HG03571 (cell line): ENCODE results near the gene RAP1A.
"Not testable (repeated sequence)": the region's sequence is repeated elsewhere in the genome, so short reads cannot be mapped to it uniquely, and the experiment has no call there.

Source experiments
- ATAC-seq: cut with Tn5 transposase; IDR thresholded peaks from one replicate; pipeline ENCODE4 v1.9.1; 2021; ENCODE audit not compliant: unreplicated experiment

RAP1A gene

DNA sequence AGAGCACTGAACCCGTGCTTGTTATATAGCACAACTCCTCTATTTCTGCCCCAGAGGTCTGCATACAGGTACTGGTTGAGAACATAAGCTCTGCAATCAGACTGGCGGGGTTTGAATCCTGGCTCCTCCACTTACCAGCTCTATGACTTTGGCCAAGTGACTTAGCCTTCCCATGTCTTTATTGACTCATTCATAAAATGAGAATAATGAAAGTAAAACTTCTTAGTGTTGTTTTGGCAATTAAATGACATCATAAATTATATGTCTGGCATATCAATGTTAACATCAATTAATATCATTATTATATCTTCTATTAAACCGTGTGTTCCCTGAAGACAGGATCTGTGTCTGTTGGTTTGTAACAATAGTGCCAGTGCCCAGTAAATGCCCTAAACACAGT lies 115.3 kb downstream of the RAP1A start:
- no peak for ATAC-seq

DNA sequence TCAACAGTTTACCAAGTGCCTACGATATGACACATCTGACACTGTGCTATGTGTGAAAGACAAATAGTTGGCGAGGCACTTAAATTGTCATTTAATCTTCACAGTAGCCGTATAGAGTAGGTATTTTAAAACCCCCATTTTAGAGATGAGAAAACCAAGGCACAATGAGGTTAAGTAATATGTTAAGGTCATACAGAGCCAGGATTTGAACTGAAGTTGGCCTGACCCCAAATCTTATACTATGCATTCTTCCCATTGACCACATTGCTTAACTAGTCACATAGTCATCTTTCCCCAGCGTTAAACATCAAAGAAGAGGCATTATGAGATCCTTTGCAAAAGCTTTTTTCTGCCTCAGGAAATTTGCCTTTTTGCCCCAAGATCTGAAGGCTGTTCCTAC lies 115.7 kb downstream of the RAP1A start:
- no peak for ATAC-seq

DNA sequence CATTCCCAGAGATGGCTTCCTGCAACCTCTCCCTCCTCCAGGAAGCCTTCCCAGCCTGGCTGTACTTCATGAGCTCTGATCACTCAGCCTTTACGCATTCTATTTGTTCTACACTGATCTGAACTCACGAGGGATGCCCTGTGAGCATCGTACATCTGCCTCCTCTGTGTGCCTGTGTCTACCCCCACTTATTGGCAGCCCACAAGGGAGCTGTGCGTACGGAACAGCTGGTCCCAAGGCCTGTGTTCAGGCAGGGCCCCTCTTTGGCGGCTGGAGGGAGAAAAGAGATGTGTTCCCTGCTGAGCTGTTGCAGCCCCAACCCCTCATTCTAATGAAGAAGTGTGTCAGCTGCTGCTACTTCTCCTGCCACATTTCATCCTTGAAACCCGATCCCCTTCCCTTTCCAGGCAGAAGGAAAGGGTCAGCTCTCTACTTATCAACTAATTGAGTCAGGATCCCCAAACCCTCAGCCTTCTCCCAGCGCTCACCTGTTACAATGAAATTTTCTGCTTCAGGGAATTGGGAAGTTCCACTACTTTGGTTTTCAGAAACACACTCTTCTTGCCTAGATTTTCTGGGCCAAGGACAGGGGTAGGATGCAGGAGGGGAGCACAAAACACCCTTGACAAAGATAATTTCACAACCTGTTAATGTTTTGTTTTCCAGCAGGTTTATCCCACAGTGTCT lies 116.4 kb downstream of the RAP1A start:
- ATAC-seq = no peak

DNA sequence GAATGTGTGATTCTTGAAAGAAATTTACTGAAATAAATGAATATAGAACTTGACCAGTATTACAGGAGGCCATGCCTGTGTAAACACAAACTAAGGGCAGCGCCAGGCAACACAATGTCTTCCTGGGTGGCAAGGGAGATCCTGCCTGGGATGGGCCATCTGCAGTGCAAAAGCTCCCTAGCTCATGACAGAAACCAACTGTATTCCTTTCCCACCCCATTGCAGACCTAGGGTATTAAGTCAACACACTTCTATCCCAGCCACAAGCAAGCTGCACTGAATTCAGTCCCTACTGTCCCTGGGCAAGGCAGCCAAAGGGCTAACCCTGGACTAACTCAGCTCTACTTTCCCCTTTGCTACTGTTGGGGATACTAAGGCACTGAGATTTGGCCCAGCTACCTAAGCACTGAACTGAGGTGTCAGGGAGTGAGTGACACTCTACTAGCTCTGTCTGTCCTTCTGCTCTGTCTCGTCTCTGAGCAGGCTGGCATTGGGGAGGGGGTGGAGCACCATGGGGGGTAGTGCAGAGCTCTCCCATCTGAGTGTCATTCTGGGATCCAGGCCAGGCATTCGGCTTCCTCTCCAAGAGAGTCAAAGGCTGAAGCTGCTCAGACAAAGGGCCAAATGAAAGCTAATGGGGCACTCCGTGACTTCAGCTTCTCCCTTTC lies 117.1 kb downstream of the RAP1A start:
- no peak for ATAC-seq

DNA sequence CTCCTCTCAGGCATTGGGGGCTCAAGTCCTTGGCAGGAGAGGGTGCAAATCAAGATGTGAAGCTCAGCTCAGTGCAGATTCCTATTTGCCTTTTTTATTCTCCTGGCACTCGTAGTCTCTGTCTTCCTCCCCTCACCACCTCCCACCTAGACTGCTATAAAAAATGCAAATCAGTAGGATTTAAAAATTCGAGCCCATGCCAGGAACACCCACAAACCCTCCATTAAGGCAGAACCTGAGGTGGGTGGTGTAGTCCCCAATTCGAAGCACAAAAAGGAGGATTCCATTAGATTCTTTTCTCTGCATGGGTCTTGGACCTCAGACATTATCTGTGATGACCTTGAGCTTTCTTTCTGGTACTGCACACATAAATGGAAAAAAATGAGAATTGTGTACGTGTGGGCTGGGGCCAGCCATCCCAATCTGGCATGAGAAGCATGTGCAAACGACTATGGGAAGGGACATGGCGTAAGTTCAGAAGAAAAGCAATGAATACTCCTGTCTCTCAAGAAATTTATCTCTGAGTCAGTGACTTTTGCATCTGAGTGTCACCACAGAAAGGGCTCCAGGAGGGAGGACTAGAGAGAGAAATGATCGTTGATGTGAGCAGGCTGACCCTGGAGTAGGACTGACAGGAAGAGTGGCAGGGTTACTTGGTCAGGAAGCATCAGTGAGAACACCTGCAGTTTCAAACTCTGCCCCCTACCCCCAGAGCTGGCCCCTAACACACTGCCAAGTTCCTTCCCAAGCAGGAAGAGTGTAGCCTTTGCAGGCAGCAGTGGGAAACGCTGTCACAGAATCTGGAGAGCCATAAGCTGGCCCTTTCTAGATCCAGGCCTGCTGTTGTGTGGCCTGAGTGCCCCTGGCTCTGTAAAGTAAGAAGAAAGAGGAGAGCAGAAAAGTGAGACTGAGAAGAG lies 117.9 kb downstream of the RAP1A start:
- no peak for ATAC-seq

DNA sequence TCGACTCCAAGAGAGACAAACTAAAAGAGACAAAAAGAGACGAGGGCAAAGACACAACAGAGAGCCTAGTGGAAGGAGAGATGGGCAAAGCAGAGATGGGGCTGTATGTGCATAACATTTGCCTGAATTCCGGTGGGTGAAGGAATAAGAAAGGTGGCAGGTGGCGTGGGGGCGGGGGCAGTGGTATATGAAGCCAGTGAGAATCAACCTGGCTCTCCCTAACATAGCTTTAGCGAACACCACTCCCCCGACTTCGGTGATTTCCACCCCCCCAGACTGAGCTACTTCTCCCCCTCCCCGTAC lies 118.5 kb downstream of the RAP1A start:
- no peak for ATAC-seq

DNA sequence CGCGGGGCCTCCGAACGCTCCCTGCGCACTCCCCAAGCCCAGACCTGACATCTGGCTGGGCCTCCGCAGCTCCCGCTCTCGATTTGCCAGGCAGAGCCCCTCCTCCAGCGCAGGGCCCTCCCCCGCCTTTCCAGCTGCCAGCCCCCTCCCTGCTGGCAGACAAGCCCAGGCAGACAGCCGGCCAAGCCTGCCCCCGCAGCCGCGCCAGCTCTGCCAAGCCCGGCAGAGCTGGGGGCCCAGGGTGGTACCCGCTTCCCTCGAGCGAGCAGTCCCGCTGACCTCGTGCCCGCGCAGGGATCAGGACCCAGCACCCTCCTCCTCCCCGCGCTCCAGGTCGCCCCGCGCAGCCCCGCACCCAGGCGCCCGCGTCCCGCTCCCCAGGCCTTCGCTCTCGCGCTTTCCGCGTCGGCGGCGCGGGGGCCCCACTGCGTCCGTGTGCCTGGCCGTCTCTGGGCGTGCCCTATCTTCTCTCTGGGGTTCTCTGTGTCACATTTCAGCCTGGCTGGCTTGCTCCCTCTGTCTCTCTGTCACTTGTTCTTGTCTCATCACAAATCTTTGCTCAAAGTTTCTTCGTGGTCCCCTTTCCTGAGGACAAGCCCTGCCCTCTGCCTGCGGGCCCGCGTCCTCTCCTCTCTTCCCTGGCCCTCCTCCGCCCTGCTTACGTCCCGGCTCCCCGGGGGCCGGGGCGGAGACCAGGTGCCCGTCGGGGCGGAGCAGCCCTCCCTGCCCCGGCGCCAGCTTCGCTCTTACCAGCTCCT lies 119.0 kb downstream of the RAP1A start:
- peak; percentile 49 for ATAC-seq

DNA sequence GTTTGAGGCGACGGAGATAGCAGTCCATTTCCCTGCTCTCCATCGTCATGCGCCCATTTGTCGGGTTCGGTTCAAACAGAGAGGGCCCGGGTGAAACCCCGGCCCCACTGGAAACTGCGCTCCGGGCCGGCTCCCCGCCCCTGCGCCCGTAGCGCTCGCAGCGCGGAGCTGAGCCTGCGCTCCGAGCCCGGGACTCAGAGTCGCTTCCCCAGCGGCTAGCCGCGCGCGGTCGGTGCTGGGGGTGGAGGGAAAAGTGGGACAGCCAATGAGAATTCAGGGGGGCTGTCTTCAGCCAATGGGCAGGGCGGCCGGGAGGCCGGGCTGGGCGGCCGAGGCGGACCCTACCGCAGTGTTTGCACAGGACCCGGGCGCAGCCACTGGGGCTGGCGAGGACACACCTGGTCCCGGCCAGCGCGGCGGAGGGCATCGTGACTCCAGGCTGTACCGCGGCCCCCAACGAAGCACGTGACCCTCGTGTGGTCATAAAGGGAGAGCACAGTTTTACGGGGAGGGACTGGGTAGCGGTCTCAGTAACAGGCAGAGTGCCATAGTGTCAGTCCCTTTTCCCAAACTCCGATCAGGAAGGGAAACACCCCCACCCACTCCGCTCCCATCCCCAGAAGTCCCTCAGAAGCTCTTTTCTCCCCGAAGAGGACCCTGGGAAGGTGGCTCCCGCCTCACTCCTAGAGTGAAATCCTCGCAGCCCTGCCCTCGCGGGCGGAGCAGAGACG lies 119.8 kb downstream of the RAP1A start, which contains the start of gene INKA2:
TSS of gene INKA2 (minus strand) at position 202 of the 731 bp plus-strand sequence. CDS start at position 49, 153 bp downstream.
- ATAC-seq = peak; percentile 86

DNA sequence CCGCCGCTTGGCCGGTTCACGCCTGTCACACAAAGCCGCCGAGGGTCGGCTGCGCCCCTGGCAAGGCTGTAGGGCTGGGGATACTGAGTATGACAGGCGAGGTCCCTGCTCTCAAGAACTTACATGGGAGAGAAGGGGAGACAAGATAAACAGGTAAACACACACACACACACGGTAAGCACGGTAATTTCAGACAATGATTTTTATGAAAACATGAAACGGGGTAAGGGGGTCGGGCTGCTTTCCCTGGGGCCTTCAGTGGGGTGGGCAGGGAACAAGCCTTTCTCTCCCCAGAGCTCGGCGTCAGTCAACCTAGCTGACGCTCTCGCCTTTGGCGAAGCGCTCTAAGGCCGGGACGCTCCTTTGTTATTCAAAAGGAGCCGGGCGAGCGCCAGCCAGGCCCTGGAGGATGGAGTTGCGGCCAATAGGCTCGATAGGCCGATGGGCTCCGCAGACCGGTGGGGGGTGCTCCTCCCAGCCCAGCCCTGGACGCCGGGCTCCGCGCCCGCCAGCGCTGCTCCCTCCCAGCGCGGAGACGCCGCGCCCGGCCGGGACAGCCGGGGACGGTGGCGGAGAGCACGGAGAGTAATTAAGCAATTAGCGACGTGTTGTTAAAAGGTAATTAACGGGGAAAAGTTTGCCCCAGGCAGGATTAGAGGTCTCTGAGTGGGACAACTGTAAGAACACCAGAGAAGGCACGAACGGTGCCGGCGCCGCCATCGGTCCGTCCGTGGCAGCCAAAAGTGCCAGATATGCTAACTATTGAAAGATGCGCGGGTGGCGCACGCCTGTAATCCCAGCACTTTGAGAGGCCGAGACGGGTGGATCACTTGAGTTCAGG lies 120.6 kb downstream of the RAP1A start:
- ATAC-seq = no peak

DNA sequence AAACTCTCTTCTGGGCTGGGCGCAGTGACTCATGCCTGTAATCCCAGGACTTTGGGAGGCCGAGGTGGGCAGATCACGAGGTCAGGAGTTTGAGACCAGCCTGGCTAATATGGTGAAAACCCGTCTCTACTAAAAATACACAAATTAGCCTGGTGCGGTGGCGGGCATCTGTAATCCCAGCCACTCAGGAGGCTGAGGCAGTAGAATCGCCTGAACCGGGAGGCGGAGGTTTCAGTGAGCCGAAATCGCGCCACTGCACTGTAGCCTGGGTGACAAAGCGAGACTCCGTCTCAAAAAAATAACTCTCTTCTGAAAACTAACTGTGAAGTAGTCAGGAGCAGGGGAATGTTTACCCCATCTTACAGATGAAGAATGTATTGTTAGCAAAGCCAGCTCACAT lies 122.7 kb downstream of the RAP1A start:
- ATAC-seq = not testable (repeated sequence)

DNA sequence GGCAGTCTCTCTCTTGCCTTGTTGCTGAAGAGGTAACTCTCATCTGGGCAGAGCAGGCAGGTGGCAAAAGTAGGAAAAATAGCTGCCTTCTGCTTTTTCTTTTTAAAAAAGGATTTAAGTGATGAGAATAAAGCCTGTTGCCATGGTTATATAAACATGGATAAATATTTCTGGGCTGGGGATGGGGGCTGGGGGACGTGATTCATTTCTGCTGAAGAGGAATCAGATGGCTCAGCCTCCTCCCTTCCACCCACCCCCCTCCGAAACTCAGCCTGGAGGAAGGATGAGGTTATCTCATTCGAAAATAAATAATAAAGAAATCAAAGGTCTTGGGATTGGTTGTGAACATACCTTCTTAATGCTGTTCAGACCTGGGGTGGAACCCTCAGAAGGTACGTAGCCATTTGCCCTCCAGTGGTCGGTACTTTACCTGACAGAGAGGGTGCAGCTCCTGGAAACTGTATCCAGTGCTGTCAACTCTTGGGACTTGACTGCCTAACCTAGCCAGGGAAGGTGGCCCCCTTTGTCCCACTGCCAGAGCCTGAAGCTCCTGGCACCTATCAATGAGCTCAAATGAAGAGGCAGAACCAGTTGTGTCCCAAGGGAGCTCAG lies 123.5 kb downstream of the RAP1A start:
- no peak for ATAC-seq

DNA sequence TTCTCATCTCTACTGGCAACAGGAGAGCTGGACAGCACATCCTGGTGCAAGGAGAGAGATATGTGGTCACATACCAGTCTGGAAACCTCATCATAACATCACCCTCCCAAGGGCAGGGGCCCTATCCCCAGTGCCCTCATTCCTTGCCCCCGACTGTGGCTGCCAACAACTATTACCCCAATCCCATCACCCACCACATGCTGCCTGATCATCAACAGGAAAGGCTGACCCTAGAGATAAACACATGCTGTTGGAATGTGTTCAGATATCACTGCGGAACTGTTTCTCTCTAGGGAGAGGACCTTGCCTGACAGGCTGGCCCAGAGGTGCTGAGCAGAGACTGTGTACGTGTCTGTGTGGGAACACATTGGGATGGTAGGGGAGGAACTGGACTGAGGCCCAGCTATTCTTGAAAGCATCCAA lies 124.1 kb downstream of the RAP1A start:
- ATAC-seq = no peak

DNA sequence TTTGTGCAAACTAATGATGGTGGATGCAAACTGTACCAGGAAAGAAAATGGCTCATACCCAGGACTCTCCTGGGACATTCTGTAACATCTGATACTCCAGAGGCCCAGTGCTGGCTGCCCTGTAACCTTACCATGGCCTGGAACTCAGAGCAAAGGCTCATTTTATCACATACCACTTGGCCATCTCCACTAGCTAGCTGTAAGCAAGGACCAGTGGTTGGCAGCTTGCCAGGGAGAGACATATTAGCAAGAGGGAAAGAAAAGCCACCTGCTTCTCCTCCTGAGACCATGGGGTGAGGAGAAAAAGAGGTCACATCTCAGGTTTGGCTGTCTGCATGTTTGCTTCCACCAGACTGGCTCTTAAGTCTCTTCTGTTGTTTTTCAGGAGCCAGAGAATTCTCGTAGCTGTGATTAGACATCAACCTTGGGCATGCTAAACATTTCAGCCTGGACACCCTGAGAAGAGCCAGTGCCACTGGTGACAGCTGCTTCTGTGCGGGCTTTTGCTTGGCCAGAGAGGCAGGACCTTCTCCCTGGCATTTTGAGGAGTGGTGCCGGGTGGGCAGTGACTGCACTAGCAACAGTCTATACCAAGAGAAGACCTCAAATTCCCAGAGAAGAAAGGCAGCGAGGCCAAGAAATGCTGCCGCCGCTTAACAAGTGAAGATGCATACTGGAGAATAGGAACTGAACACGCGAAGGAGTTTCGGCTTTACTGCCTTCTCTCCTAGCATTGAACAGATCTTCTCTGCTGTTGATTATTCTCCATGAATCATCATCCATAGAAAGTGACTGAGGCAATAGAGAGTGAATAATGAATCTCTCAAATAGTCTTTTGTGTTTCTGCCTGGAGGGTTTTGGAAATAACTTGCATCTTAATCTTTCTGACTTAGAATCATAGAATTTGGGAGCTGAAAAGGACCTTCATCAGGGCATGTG lies 126.4 kb downstream of the RAP1A start:
- ATAC-seq = no peak

DNA sequence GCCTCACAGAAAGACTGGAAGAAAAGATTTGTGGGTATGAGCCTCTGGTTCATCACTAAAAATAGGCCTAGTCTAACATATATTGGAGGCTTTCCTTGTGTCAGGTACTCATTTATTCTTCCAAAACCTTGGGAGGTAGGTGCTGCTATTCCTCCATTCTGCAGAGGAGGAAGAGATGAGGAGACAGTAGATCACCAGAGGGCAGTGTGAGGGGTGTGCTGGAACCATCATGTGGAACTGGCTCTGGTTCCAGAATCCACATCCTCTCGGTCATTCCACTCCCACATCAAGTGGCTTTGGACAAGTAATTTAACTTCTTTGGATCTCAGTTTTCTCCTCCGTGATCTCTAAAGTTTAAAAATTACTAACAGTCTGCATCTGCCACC lies 127.0 kb downstream of the RAP1A start:
- ATAC-seq = no peak

DNA sequence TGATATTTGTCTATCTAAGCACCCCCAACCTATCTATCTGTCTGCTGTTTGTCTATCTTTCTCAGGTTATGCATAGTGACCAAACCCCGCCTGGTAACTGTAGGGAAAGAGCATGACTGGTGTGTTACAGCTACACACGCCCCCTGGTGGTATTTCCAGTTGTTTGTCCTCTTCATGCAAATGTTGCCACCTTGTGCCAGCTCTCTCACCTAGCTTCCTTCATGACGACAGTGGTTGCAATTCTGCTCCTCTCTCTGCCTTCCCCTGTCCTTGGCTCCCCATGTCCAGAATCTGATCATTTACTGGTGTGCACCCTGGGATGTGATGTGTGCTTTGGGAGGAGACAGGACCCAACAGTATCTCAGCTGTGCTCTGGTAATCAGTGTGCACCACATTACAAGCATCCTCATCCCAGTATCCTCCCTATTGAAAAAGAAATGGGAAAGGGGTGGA lies 127.7 kb downstream of the RAP1A start:
- no peak for ATAC-seq

DNA sequence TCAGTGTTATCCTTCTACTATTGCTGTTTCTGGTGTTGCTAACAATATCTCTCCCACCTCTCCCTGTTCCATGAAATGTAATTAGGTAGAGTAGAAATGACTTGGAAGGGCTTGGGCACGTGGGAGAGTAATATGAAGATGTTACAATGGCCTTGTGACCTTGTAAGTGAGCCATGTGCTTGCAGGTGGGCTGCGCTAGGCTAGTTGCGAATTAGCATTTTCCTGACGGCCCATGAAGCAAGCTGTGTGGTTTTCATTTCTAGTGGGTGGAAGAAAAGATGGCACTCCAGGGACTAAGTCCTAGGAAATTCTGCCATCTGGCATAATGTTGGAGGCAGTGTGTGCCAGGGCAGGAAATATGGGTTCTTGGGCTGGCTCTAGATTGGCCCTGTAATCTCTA lies 128.4 kb downstream of the RAP1A start:
- ATAC-seq = no peak

DNA sequence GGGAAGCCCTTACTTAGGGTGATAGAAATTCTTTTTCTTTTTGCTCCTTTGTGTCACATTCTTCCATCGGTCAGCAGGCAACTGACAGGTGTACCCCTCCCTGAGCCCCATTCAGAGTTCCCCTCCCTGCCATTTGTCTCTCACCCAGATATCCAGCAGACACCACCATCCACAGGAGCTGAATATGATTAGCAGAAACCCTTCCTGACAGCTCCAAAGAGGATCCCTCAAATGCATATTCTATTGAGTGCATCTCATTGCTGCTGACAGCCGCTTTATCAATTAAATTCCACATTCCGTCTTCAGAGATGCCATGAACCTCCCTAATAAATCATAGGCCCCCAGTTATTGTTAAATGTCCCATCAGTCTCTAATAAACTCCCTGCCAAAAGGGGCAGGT lies 130.0 kb downstream of the RAP1A start:
- no peak for ATAC-seq

DNA sequence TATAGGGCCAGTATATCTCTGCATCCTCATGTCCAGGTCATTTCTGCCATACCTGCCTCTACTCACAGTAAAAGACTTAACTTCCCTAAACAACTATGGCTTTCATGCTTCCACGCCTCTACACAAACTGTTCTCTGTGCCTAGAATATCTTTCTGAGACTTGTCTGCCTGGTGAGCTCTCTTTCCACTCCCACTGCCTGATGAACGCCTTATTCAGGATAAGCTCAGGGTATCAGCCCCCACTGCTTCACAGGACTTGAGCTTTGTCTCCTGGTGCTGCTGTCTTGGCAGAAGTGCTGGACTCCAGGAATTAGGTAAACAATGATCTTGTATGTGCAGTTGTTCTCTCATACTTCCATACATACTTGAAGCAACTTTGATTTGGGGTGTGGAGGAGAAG lies 131.3 kb downstream of the RAP1A start:
- no peak for ATAC-seq
